Ovary (tissue), 3 donors: Measurements from ENCODE around the gene ATAD5.

ENCODE experiments used
- CTCF ChIP-seq, 3 donors: fragments of 450-650 bp in 2 of 3; fragments of 200-600 bp in 1 of 3; IDR thresholded peaks; one replicate each; pipeline versions ENCODE4 v1.5.1 to v1.8.0; 2016 to 2022; ENCODE audit warnings: antibody characterized with exemption in 3 of 3, mild to moderate bottlenecking in 1 of 3
- POLR2A ChIP-seq: fragments of 450-650 bp; IDR thresholded peaks from one replicate; pipeline ENCODE4 v1.6.1; 2017; ENCODE audit warnings: antibody characterized with exemption, mild to moderate bottlenecking, moderate library complexity
- donor health status: DM: no; HTN: no; CAD: no.

DNA sequence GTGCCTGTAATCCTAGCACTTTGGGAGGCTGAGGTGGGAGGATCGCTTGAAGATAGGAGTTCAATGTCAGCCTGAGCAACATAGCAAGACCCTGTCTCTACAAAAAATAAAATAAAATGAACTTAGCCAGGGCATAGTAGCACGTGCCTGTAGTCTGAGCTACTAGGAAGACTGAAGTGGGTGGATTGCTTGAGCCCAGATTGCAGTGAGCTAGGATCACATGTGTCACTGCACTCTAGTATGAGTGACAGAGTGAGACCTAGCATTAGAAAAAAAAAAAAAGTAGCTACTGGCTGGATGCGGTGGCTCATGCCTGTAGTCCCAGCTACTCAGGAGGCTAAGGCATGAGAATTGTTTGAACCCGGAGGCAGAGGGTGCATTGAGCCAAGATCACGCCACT, 96.0 kb downstream of the ATAD5 start:
- TF ChIP-seq CTCF (IDR thresholded peaks at IDR 0.05) (no peak), POLR2A (no peak)
